ENCODE data around the gene LYAR.

- no peak for TF ChIP-seq CTCF (optimal IDR thresholded peaks at IDR 0.05 in 1 of 3, IDR thresholded peaks at IDR 0.05 in 1 of 3, conservative IDR thresholded peaks at IDR 0.05 in 1 of 3; ENCODE audit: extremely low read depth in 1 of 3, insufficient read depth in 2 of 3, low read length in 3 of 3)
- TF ChIP-seq EZH2 (IDR thresholded peaks at IDR 0.05; ENCODE audit: low read length), result no peak
These were observed 34.0 kb upstream of the LYAR start for GRCh38 chr4:4323705-4324534.

Data from keratinocyte (primary cell).